GF-D8 (cell line): ENCODE results near the gene SDCBP2.

Experiments used
- DNase-seq: peaks from one replicate; lab custom pipeline; 2025; lab: John Stamatoyannopoulos, UW

SDCBP2 gene

DNA sequence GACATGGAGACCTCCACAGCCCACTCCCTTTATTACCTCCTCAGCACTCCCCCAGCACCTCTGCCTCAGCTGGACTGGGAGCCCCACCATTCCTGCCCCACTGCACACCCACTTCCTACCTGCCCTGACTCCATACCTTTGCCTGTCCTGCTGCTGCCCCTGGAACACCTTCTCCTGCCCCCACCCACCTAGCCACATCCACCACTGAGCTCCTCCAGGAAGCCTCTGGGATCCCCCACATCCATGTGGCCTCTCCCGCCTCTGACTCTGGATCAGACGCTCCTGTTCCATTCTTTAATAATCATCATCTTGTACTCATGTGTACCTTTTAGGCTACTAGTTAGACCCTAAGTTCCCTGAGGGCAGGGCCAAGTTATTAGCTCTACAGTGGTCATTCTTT lies 2.2 kb upstream of the SDCBP2 start:
- DNase-seq, result no peak

DNA sequence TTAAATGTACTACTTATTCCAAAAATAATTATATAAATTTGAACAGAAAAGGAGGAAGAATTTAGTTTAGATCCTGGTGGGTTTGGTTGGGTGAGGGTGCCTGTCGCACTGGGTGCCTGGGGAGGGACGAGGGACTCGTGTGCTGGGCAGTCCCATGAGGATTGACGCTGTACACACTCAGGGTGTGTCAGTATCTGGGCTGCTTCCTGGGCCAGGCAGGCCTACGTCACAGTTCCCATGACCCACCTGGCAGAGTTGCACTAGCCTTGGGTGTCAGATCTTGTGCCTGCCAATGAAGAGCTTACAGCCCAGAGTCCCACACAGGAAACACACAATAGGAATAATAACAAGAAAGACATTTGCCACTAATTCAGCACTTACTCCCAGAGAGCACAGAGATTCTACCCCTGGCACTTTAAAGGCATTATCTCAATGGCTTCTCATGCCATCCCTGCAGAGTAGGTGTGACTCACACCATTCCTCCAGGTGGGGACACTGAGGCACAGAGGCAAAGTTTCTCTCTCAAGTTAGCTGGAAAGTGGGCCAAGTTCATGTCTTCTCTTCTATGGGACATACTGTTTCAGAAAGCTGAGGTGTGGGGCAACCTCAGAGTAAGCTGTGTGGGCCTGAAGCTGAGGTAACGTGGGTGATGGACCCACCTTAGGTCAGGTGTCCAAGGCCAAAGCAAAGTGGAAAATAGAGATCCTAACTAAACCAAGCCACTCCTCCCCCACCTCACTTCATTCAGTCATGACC lies 1.3 kb upstream of the SDCBP2 start:
- no peak for DNase-seq

DNA sequence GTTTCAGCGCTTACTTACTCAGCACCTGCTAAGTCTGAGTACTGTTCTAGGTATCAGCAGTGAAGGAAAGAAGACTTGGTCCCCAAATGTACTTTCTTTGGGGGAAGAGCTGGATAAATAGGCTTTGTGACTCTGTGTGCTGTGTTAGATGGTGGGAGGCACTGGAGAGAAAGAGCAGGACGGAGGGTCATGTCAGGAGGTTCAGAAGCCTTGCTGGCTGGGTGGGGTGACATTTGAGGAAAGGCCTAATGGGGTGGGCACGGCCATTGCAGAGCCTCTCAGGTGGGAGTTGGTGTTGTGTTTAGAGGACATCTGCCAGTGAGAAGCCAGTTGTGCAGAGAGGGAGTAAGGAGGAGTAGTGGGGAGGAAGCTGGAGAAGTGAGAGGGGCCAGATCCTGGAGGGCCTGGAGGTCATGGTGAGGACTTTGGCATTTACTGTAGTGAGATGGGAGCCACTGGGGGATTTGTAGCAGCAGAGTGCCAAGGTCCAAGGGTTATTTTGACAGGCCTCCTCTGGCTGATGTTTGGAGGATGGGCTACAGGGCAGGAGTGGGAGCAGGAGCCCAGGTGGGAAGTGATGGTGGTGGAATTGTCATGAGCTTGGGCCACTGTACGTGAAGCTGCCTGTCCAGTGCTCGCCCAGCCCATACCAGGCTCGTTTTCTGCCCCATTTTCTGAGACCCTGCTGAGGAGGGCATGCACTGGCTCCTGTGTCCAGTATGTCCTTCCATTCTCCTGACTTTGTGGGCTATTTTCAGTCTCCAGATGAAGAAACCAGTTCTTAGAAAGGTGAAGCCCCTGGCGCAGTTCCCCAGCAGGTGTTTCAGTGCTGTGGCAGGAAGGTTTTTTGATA lies 886 bp downstream of the SDCBP2 start:
- no peak for DNase-seq

DNA sequence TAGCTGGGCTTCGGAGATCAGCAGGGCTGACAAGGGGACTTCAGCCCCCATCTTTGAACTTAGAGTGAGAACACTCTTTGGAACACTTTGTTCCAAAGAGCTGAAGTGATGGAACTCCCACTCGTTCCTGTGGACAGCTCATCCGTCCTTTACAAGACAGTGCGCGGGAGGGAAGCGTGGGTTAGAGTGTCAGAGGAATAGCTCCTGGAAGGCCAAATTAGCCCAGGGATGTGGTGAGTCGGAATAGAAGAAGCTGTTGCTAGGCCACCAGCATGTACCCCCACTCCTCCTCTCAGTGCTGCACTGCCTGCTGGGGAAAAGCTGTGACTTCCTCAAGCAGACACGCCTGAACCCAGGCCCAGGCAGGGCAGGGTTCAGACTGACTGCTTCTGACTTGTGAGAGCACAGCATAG lies 1.7 kb downstream of the SDCBP2 start:
- no peak for DNase-seq

DNA sequence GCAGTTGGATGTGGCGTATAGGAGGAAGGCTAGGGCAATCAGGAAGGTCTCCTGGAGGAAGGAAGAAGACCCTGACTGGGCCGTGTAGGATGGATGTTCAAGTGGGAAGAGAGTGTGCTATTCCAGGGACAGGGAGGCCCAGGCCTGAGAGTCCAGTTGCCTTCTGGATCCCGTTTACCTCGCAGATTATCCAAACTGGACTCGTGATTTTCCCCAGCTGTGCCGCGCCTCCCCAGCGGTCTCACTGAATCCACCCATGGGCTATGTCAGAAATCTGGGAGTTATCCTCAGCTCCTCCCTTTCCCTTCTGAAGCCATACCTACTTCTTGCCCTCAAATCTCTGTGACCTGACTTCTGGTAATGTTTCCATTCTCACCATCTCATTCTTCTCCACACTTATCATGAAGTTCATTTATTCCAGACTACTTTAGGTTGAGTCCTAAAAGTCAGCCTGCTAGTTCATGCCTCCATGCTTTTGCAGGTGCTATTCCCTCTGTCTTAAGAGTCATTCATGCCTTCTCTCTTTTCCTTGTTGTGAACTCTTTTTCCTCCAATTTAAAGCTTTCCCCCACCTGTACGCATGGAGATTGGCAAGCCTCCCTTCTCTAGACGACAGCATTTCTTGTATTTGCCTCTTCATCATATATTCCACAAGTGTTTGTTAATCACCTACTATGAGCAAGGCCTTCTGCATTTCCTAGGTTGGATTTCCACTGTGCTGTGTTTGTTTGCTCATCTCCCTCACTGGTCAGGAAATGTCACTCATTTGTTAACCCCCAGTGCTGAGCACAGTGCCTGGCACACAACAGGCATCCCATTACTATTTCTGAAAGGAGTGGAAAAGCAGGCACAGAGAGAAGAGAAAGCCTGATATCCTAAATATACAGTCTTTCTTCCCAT lies 2.7 kb downstream of the SDCBP2 start:
- no peak for DNase-seq

DNA sequence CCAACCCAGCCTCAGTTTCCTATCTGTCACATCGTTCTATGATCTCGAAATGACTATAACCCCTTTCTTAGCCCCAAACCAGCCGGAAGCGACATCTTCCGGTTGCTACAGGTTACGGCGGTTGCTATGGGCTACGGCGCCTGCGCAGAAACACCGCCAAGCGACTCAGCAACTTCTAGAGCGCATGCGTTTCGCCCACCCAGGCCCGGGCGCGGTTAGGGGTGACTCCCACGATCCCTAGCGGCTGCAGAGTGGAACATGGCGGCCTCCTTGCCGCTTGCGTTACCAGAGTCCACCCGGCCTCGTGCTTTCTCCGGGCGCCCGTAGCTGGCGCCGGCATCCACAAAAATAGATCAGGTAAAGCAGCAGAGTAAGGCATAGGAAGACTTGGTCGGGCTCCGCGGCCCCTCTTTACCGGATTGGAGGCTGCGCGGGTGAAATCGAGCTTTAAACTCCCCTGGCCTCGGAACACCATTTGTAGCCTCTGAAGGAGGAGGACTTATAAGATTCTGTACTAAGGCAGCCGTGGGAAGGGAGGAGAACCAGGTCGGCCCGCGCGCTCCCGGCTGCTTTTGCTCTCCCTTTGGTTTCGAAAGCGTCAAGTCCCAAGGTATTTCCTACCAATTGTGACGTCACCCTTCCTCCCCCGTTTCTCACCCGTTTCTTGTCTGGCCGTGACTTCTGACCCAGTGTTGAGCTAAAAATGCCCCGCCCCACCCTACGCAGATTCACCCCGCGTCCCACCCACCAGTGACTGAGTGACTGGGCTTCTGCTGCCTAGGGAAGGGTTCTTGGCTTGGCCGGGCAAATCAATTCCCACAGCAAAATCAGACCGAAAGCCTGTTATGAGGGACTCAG lies 3.5 kb downstream of the SDCBP2 start:
- peak; percentile 82 for DNase-seq

DNA sequence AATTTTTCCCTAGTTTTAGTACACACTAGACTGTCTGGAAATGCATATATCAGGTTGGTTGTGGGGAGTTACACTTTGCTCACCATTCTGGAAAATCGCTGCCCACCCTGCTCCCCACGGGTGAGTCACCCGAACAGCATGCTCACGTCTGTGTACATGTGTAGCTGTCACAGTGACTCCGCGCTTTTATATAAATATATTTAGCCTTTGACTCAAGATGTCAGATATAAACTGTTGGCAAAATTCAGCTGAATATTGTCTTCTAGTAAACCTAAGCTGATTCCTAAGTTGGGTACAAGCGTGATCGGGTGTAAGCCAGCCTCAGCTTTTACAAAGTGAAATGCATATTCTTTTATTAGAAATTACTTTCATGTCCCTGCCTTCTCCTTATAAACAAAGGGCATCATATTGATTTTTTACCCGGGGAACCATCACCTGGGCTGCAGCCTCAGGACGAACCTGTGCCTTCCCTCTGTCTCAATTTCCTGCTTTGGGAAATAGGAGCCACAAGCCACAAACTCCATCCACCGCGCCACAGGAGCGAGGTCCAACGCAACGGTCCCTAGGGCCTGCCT lies 4.3 kb downstream of the SDCBP2 start:
- no peak for DNase-seq

DNA sequence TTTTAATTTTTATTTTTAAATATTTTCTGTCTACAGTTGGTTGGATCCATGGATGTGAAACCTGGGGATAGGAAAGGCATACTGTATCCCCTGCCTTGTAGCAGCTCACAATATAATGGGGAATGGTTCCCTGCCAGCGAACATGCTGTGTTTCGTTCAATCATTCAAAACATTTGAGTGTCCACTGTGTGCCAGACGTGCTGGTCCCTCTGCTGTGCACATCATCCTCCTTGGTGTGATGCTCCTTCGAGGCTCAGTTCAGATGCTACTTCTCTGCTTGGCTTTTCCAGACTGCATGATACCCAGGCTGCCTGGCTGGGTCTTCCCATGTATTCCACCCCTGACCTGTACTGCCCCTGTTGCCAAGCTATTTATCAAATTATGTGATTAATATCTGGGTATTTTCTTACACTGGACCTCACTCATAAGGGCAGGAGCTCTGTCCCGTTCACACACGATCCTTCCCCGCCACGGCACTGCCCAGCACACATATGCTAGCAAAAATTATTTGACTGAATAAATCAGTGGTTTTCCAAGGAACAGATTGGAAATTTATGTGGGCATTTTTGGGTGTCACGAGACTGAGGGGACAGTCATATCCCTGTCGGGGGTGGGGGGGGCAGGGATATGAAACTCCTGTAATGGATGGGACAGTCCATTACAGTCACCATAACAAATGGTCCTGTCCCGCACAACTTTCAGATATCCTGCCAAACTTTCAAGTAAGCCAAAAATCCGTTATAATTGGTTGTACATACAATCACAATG lies 4.9 kb downstream of the SDCBP2 start:
- DNase-seq, result no peak

DNA sequence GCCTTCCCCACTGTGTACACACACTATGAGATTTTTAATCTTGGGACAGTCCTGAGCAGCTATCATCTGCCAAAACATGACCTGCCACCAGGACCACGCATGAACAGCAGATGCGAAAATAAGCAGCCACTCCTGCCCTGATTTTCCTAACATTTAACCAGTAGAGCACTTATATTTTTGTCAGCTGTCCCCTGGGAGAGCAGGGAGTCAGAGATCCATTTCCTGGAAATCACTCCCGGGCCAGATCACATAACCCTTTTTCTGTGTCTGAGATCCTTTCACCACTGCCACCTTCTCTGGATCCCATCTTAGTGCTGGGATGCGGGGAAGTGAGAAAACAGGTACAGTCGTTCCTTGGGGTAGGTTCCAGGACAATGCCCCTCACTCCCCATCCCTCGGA lies 5.7 kb downstream of the SDCBP2 start:
- DNase-seq, result no peak

DNA sequence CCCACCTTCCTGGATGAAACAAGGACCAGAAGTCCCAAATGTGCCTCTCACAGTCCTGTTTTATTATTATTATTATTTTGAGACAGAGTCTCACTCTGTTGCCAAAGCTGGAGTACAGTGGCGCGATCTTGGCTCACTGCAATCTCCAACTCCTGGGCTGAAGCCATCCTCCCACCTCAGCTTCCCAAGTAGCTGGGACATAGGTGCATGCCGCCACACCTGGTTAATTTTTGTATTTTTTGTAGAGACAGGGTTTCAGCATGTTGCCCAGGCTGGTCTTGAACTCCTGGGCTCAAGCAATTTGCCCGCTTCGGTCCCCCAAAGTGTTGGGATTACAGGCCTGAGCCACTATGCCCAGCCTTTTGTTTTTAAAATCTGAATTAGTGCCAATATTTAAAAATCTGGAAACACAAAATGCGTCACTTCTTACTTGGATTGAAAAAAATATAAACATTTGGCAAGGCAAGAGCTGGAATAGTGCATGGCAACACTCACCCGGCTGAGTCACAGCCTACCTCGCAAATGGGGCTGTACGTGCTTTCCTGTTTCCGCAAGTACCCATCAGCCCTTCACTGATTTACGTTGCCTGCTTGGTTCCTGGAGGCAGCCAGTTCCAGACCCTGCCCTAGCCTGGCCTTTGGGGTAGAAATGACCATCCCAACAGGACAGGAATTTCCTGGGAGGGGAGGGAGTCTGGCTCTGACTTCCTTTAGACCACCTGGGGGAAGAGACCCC lies 6.3 kb downstream of the SDCBP2 start:
- no peak for DNase-seq

DNA sequence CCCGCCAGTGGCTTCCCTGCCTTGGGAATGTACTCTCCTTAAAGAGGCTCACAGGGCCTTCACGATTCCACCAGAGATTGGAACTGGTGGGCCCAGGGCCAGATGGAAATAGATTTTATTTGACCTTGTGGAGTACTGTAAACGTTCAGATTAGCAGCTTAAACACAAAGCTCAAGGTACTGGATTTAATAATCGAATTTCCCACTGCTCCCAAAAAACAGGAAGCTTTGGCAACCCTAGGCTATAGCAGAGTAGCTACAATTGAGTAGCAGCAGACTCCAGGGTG lies 7.3 kb downstream of the SDCBP2 start:
- DNase-seq, result no peak

DNA sequence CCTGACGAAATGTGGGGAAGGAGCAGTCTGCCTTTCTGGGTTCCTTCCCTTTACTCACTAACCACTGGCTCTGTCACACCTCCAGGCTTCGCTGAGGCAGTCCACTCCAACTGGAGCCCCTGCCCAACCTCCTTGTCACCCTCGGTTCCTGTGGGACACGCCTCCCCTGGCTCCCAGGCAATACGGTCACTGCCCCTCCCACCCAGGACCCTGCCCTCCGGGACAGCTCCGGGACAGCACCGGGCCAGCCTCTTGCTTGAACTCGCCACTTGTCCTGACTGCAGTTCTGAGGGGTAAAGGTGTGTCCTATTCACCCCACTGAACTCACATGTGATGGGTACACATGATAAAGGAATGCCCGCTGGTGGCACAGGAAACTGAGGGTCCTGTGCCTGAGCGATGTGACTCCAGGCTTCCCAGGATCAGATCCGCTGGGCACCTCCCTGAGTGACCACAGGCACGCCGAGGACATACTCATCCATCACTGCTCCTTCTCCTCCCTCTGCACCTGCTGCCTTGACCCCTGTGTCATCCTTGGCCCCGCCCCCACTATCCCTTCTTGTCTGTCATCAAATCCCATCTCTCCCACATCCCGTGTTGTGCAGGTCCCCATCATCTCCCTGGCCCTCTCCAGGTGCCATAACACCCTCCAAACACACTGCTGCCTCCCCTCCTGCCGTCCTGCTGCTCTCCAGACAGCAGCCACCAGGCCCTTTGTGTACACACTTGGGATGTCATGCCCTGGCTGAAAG lies 7.9 kb downstream of the SDCBP2 start:
- no peak for DNase-seq

DNA sequence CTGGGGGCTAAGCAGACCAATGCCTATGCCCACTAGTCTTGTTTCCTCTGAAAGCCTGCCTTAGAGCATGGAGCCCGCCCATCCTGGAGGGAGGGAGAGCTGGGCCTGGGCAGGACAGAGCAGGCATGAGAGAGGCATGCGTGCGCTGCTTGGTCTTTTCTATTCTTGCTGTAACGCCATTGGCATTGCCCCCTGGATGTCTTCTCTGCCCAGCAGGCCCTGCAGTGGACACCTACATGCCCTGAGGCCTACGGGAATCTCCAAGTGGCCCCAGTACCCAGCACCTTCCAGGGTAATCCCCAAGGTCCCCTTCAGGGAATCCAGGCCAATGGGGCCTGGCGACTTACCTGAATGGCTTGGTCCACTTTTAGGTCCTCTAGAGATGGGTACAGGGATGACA lies 8.9 kb downstream of the SDCBP2 start:
- no peak for DNase-seq

DNA sequence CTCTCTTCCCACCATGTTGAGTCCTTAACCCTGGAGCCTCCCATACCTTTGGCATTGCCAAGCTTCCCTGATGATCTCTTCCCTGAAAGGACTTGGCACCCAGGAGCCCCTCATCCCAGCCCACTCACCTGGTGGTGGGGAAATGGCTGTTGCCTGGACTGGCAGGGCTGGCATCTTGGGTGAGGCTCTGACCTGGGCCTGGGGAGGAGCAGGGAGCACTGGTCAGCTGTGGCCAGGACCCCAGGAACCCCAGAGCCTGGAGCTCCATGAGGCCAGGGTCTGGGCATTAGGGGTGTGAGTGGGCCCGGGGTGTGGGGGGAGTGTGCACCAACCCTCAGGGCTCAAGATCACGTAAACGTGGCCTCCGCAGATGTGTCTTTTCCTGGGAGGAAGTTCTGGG lies 9.5 kb downstream of the SDCBP2 start:
- no peak for DNase-seq

DNA sequence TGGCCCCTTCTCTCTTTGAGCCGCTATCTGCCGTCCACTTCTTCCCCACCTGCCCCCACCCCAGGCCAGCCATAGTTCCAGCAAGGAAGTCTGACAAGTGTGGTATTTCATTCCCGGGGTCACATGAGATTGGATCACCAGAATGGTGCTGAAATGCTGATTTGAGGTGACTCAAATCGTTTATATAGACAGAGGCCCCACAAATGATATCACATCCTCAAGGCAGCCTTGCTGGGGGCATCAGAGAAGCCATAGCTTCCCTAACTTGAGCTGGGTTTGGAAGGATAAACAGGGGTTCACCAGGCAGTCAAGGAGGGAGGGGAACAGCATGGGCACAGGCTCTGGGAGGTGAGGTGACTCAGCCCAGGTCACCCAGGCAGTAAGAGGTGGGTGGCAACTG lies 9.9 kb downstream of the SDCBP2 start:
- no peak for DNase-seq

DNA sequence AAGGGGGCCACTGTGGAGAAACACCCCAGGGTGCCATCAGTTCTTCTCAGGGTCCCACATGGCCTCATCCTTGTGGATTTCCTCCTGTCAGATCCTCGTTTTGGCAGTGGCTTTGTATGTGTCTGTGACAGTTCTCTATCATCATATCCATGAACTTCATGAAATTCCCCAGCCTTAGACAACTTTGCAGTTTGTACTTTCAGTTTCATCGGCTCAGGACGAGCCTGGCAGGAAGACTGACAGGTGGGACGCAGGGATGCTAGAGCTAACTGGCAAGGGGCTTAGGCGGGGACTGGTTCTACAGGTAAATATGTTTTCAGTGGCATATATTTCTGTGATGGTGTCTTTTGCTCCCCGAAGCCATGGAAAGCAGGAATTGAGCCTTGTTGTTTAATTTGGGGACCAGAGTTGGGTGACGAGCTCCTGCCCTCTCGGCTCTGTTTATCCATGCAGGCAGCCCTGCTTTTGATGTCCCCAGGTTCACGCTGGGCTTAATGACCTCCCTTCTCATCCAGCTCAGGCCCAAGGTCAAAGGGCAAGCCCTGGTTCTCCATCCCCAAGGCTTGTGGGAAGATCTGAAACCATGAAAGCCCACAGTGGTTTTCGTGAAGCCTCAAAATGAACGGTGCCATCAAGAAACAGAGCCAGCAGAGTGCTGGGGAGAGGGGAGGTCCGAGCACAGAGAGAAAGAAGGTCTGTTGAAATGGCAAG lies 11.2 kb downstream of the SDCBP2 start:
- DNase-seq, result no peak

DNA sequence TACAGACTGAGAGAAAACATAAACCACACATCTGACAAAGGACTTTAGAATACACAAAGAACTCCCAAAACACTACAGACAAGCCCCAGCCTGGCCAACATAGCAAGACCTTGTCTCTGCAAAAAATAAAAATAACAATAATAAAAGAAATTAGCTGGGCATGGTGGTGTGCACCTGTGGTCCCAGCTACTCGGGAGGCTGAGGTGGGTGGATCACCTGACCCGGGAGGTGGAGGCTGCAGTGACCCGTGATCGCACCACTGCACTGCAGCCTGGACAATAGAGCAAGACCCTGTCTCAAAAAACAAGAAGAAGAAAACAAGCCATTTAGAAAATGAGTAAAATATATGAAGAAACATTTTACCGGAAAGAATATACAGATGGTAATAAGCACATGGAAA lies 13.1 kb downstream of the SDCBP2 start:
- DNase-seq, result no peak

DNA sequence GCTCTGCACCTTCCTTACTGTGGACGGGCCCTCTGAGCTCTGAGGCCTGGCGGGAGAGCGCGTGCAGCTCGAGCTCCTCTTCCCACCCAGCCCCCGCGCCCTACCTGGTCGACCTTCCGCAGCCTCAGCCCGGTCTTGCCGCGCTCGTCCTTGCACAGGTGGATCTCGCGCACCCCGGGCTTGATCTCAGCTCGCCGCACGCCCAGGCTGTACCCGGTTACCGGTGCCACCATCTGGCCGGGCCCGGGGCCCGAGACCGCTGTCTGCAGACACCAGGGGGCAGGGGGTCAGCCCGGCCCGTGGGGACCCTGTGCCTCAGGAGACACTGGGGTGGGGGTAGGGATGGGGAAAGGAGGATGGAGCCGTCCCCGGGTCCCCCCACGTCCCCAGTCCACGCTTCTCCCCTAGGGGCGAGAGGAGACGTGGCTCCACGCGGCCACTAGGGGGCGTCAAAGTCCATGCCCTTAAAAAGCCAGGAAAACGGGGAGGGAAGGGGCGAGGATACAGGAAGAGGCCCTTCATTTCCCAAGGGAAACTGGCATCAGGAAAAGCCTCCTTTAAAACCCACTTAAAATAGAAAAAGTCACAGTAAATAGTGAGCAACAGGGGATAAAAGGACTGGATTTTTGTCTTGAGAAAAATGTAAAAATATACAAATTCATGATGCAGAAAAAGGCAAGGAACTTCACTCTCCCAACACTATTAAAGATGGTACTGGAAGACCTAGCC lies 15.5 kb downstream of the SDCBP2 start:
- no peak for DNase-seq
